ENCODE data around the gene PHLDA1. TPM values are rescaled to one million over a fixed set of nuclear protein-coding genes. Genes with fewer than 3 reads are reported as not detected.

Gene PHLDA1
- total and polyA plus RNA-seq, 10 of the 15 experiments (the other 5 are each of a cell fraction or from before 2014, with no cell fraction given): 0.66 to 14.2 (median 1.3) TPM

DNA sequence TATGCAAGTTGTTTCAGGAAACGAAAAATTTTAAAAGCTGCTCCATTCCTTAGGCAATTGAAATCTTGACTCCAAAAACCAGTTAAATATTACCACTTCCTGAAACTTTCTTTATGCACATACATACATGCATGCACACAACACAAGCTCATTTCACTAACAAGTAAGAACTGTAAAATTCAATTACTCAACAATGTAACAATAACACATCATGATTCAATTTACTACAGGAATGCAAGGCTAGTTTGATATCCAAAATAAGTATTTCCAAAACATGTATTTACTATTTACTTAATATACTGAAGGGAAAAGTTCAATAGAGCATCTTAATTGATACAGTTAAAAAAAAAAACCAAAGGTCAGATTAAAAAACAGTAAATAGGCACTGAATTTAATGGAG is 33.3 kb upstream of the PHLDA1 start (continued):
- TF ChIP-seq, protein P1, sequence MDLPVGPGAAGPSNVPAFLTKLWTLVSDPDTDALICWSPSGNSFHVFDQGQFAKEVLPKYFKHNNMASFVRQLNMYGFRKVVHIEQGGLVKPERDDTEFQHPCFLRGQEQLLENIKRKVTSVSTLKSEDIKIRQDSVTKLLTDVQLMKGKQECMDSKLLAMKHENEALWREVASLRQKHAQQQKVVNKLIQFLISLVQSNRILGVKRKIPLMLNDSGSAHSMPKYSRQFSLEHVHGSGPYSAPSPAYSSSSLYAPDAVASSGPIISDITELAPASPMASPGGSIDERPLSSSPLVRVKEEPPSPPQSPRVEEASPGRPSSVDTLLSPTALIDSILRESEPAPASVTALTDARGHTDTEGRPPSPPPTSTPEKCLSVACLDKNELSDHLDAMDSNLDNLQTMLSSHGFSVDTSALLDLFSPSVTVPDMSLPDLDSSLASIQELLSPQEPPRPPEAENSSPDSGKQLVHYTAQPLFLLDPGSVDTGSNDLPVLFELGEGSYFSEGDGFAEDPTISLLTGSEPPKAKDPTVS (IDR thresholded peaks at IDR 0.05; ENCODE audit: low read depth, low read length): no peak
- TF ChIP-seq ESRRA (IDR thresholded peaks at IDR 0.05; ENCODE audit: low read length) (no peak), WRNIP1 (IDR thresholded peaks at IDR 0.05; ENCODE audit: borderline replicate concordance, low read depth, low read length) (no peak), TCF7 (IDR thresholded peaks at IDR 0.05; ENCODE audit: borderline replicate concordance) (no peak), CREM (IDR thresholded peaks at IDR 0.05; ENCODE audit: low read depth) (no peak)
- TF ChIP-seq, protein P2, sequence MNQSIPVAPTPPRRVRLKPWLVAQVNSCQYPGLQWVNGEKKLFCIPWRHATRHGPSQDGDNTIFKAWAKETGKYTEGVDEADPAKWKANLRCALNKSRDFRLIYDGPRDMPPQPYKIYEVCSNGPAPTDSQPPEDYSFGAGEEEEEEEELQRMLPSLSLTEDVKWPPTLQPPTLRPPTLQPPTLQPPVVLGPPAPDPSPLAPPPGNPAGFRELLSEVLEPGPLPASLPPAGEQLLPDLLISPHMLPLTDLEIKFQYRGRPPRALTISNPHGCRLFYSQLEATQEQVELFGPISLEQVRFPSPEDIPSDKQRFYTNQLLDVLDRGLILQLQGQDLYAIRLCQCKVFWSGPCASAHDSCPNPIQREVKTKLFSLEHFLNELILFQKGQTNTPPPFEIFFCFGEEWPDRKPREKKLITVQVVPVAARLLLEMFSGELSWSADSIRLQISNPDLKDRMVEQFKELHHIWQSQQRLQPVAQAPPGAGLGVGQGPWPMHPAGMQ (IDR thresholded peaks at IDR 0.05; ENCODE audit: borderline replicate concordance): no peak
- TF ChIP-seq, protein P3, sequence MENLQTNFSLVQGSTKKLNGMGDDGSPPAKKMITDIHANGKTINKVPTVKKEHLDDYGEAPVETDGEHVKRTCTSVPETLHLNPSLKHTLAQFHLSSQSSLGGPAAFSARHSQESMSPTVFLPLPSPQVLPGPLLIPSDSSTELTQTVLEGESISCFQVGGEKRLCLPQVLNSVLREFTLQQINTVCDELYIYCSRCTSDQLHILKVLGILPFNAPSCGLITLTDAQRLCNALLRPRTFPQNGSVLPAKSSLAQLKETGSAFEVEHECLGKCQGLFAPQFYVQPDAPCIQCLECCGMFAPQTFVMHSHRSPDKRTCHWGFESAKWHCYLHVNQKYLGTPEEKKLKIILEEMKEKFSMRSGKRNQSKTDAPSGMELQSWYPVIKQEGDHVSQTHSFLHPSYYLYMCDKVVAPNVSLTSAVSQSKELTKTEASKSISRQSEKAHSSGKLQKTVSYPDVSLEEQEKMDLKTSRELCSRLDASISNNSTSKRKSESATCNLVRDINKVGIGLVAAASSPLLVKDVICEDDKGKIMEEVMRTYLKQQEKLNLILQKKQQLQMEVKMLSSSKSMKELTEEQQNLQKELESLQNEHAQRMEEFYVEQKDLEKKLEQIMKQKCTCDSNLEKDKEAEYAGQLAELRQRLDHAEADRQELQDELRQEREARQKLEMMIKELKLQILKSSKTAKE (IDR thresholded peaks at IDR 0.05; ENCODE audit: low read depth, poor library complexity, severe bottlenecking): no peak

DNA sequence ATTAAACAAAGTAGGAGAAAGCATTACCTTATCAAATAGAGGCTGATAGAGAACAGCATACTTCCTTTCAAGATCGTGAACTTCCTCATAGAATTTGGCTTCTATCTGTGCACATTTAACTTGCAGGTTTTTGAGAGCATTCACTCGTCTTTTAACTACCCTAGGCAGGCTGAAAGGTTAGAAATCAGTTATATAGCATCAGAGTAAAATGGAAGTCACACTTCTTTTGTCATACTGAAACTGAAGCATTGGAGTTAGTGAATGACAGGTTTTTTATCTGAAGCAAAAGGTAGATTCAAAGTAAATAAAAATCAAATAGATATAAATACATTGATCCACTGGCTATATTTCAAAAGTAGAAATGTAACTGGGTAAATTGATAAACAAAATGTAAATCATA is 28.5 kb upstream of the PHLDA1 start:
- BruUV-seq (replicated peaks): no TSS peak
- peaks cover 28% of the 10 kb centered on the region for H3K79me2 ChIP-seq (ENCODE audit: control insufficient read depth, insufficient read depth, low read length)
- H3K27ac ChIP-seq (ENCODE audit: control insufficient read depth, insufficient read depth): no peak overlapping the region
- no peak for DNase-seq (ENCODE audit: low read depth, low spot score)
- H3K4me1 ChIP-seq (ENCODE audit: control insufficient read depth, insufficient read depth, low read length): no peaks in the 10 kb centered on the region
- WGBS (ENCODE audit: insufficient coverage, insufficient replicate concordance, low lambda C conversion rate, missing lambda C conversion rate): 4% methylated on average over 2 of the region's 2 CpGs
- H4K20me1 ChIP-seq (ENCODE audit: control insufficient read depth, insufficient read depth): no peaks in the 10 kb centered on the region
- ChIA-PET POLR2A (no interaction called here), CTCF (no interaction called here), SMC1A (ENCODE audit: uncharacterized antibody, unreplicated experiment) (no interaction called here), RAD21 (ENCODE audit: unreplicated experiment) (interaction anchor here (1.1 kb wide), 1 partner anchor 396 kb away, joined by 3 read pairs; no protein-coding TSS in a partner anchor)
- H3K9me3 ChIP-seq (replicated peaks; ENCODE audit: control insufficient read depth, insufficient read depth, low read length): peaks cover 3% of the 10 kb centered on the region; the same call in 2 of the 3 replicates
- no peaks in the 10 kb centered on the region for H3K27me3 ChIP-seq (replicated peaks in 1 of 2; ENCODE audit: control insufficient read depth in 2 of 2, insufficient read depth in 2 of 2, low read length in 1 of 2)
- ATAC-seq: no peak; the same call in 2 of the 3 replicates
- H2AFZ ChIP-seq (ENCODE audit: control insufficient read depth, low read depth, low read length): no peak overlapping the region
- no peak overlapping the region for H3K9ac ChIP-seq (ENCODE audit: control insufficient read depth, insufficient read depth, low read length)
- no peak overlapping the region for H3K4me2 ChIP-seq (ENCODE audit: control insufficient read depth, insufficient read depth)
- FAIRE-seq: peak; percentile 31
- H3K36me3 ChIP-seq (ENCODE audit: control insufficient read depth in 2 of 2, insufficient read depth in 2 of 2, low read length in 1 of 2): peaks cover 9 to 35% of the 10 kb centered on the region in 2 experiments
- intact Hi-C loops (cut with micrococcal nuclease; ENCODE audit: unreplicated experiment): no loop called here
- in situ Hi-C loops (cut with MboI): no loop called here
- no peak overlapping the region for H3K4me3 ChIP-seq
- no peak for TF ChIP-seq SP1 (IDR thresholded peaks at IDR 0.05; ENCODE audit: low read depth, low read length)
